WTC11 (cell line): Measurements from ENCODE around the gene STXBP6. TPM values are rescaled to one million over a fixed set of nuclear protein-coding genes. Genes with fewer than 3 reads are reported as not detected.

Experiments
- ATAC-seq: fragments of 200-7000 bp; cut with Tn5 transposase; 2 replicates; pipeline ENCODE4 v1.10.0; 2021; ENCODE audit warnings: mild to moderate bottlenecking, moderate library complexity
- CTCF ChIA-PET: fragments of 300-600 bp; sonication (Branson Sonifier 250); formaldehyde crosslinking; loops from one replicate; lab custom pipeline; 2021; ENCODE audit warnings: antibody characterized with exemption; lab: Charles Lee
- POLR2A ChIA-PET: fragments of 350-600 bp; sonication (Branson Sonifier 250); formaldehyde crosslinking; loops from one replicate; lab custom pipeline; 2021; ENCODE audit warnings: antibody characterized with exemption; lab: Charles Lee
- DNase-seq: peaks from one replicate; pipeline ENCODE4 v3.0.0; 2021; ENCODE audit warnings: low spot score
- H3K27ac Mint-ChIP-seq: 2 replicates; pipeline ENCODE4 v1.8.0; 2021; ENCODE audit warnings: mixed read lengths
- H3K27me3 Mint-ChIP-seq: 2 replicates; pipeline ENCODE4 v1.8.0; 2021; ENCODE audit warnings: low read depth, mild to moderate bottlenecking, moderate library complexity, mixed read lengths
- H3K36me3 Mint-ChIP-seq: 2 replicates; pipeline ENCODE4 v1.8.0; 2021; ENCODE audit warnings: mixed read lengths
- H3K4me1 Mint-ChIP-seq: 2 replicates; pipeline ENCODE4 v1.8.0; 2022; ENCODE audit warnings: mixed read lengths
- H3K4me3 Mint-ChIP-seq: 2 replicates; pipeline ENCODE4 v1.8.0; 2021; ENCODE audit warnings: mild to moderate bottlenecking, moderate library complexity, mixed read lengths
- H3K9me3 Mint-ChIP-seq: 2 replicates; pipeline ENCODE4 v1.8.0; 2021; ENCODE audit warnings: mixed read lengths
- GTF2I ChIP-seq: fragments of 250-450 bp; sonication (Bioruptor Pico); conservative IDR thresholded peaks from 2 replicates; pipeline ENCODE4 v1.4.0; 2021; ENCODE audit warnings: mild to moderate bottlenecking
- NFE2L1 ChIP-seq: sonication (generic); formaldehyde crosslinking; IDR thresholded peaks from 2 replicates; pipeline ENCODE4 v1.8.1; 2023; ENCODE audit warnings: missing genetic modification reagents
- SP1 ChIP-seq: sonication (generic); formaldehyde crosslinking; conservative IDR thresholded peaks from 2 replicates; pipeline ENCODE4 v1.8.1; 2022; ENCODE audit warnings: missing genetic modification reagents
- TEAD4 ChIP-seq: sonication (generic); formaldehyde crosslinking; IDR thresholded peaks from 2 replicates; pipeline ENCODE4 v1.8.0; 2022; ENCODE audit warnings: mild to moderate bottlenecking, missing genetic modification reagents
- TP53 ChIP-seq: sonication (generic); formaldehyde crosslinking; IDR thresholded peaks from 2 replicates; pipeline ENCODE4 v1.8.1; 2023; ENCODE audit warnings: mild to moderate bottlenecking, missing genetic modification reagents
- ZNF121 ChIP-seq: sonication (generic); formaldehyde crosslinking; IDR thresholded peaks from 2 replicates; pipeline ENCODE4 v1.8.0; 2023; ENCODE audit warnings: missing genetic modification reagents
- ZNF138 ChIP-seq: sonication (generic); formaldehyde crosslinking; conservative IDR thresholded peaks from 2 replicates; pipeline ENCODE4 v1.8.1; 2022; ENCODE audit warnings: mild to moderate bottlenecking, moderate library complexity, missing genetic modification reagents
- ZNF232 ChIP-seq: sonication (generic); formaldehyde crosslinking; IDR thresholded peaks from 2 replicates; pipeline ENCODE4 v1.8.0; 2022; ENCODE audit warnings: mild to moderate bottlenecking, missing genetic modification reagents
- total RNA-seq: library from RNA; stranded (reverse); gene quantifications from 3 replicates; pipeline ENCODE4 v1.2.3, GENCODE V29; 2021
- TF ChIP-seq, protein P1 (sequence below): fragments of 250-450 bp; sonication (Bioruptor Pico); IDR thresholded peaks from 2 replicates; pipeline ENCODE4 v1.9.0; 2021; ENCODE audit warnings: mild to moderate bottlenecking
- TF ChIP-seq, protein P2 (sequence below): sonication (generic); formaldehyde crosslinking; IDR thresholded peaks from 2 replicates; pipeline ENCODE4 v1.8.1; 2023; ENCODE audit warnings: mild to moderate bottlenecking, moderate library complexity, missing genetic modification reagents
- TF ChIP-seq, protein P3 (sequence below): sonication (generic); formaldehyde crosslinking; IDR thresholded peaks from 2 replicates; pipeline ENCODE4 v1.8.1; 2023; ENCODE audit warnings: mild to moderate bottlenecking, missing genetic modification reagents, moderate library complexity
- TF ChIP-seq, protein P4 (sequence below): sonication (generic); formaldehyde crosslinking; IDR thresholded peaks from 2 replicates; pipeline ENCODE4 v1.8.1; 2023; ENCODE audit warnings: mild to moderate bottlenecking, missing genetic modification reagents
- TF ChIP-seq, protein P5 (sequence below): sonication (generic); formaldehyde crosslinking; IDR thresholded peaks from 2 replicates; pipeline ENCODE4 v1.8.1; 2023; ENCODE audit warnings: mild to moderate bottlenecking, missing genetic modification reagents, borderline replicate concordance
- TF ChIP-seq, protein P6 (sequence below): sonication (generic); formaldehyde crosslinking; IDR thresholded peaks from 2 replicates; pipeline ENCODE4 v1.8.1; 2022; ENCODE audit warnings: missing genetic modification reagents, borderline replicate concordance
- TF ChIP-seq, protein P7 (sequence below): sonication (generic); formaldehyde crosslinking; IDR thresholded peaks from 2 replicates; pipeline ENCODE4 v1.8.0; 2022; ENCODE audit warnings: mild to moderate bottlenecking, missing genetic modification reagents
- TF ChIP-seq, protein P8 (sequence below): sonication (generic); formaldehyde crosslinking; conservative IDR thresholded peaks from 2 replicates; pipeline ENCODE4 v1.8.1; 2023; ENCODE audit warnings: mild to moderate bottlenecking, low read depth, missing genetic modification reagents, moderate library complexity
- TF ChIP-seq, protein P9 (sequence below): fragments of 200-600 bp; IDR thresholded peaks from 2 replicates; pipeline ENCODE4 v1.8.0; 2022; ENCODE audit warnings: antibody characterized with exemption

Gene STXBP6
- total RNA-seq, 1 experiment from 2014 or later = 4.2 TPM

DNA sequence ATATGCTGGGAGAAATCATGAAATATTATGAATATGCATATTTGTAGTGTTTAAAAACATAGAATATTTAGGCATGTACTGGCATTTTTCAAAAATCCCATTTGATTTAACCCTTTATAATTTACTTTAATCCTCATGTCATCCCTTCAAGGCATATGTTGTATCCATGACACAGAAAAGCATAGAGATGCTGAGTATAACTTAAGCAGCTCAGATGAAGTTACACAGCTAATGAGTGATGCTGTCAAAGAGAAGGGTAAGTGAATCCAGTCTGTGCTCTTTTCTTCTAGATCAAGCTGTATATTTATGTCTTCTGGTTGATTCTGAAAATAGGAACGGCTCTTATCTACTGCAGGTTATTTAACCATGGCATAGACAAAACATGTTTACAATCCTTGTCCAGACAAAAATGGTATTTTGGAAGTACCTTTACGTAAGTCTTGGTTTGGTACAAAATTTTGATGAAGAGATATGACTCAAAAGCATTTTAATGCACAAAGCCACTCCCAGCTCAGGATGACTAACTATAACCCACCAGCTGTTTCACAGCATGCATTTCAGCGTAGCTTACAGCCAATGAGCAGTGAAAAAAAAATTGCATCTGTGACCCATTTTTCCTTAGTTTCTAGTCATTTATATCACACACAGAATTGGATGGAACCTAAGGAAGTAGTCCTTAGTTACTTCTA, 201.7 kb downstream of the STXBP6 start (continued):
- TF ChIP-seq, protein P1, sequence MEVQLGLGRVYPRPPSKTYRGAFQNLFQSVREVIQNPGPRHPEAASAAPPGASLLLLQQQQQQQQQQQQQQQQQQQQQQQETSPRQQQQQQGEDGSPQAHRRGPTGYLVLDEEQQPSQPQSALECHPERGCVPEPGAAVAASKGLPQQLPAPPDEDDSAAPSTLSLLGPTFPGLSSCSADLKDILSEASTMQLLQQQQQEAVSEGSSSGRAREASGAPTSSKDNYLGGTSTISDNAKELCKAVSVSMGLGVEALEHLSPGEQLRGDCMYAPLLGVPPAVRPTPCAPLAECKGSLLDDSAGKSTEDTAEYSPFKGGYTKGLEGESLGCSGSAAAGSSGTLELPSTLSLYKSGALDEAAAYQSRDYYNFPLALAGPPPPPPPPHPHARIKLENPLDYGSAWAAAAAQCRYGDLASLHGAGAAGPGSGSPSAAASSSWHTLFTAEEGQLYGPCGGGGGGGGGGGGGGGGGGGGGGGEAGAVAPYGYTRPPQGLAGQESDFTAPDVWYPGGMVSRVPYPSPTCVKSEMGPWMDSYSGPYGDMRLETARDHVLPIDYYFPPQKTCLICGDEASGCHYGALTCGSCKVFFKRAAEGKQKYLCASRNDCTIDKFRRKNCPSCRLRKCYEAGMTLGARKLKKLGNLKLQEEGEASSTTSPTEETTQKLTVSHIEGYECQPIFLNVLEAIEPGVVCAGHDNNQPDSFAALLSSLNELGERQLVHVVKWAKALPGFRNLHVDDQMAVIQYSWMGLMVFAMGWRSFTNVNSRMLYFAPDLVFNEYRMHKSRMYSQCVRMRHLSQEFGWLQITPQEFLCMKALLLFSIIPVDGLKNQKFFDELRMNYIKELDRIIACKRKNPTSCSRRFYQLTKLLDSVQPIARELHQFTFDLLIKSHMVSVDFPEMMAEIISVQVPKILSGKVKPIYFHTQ (CRISPR knock-in tag) = no peak
- TF ChIP-seq, protein P2, sequence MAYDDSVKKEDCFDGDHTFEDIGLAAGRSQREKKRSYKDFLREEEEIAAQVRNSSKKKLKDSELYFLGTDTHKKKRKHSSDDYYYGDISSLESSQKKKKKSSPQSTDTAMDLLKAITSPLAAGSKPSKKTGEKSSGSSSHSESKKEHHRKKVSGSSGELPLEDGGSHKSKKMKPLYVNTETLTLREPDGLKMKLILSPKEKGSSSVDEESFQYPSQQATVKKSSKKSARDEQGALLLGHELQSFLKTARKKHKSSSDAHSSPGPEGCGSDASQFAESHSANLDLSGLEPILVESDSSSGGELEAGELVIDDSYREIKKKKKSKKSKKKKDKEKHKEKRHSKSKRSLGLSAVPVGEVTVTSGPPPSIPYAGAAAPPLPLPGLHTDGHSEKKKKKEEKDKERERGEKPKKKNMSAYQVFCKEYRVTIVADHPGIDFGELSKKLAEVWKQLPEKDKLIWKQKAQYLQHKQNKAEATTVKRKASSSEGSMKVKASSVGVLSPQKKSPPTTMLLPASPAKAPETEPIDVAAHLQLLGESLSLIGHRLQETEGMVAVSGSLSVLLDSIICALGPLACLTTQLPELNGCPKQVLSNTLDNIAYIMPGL = no peak
- no peak for TF ChIP-seq SP1 (CRISPR knock-in tag)
- TF ChIP-seq ZNF232 (CRISPR knock-in tag) = no peak
- TF ChIP-seq, protein P3, sequence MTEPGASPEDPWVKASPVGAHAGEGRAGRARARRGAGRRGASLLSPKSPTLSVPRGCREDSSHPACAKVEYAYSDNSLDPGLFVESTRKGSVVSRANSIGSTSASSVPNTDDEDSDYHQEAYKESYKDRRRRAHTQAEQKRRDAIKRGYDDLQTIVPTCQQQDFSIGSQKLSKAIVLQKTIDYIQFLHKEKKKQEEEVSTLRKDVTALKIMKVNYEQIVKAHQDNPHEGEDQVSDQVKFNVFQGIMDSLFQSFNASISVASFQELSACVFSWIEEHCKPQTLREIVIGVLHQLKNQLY (CRISPR knock-in tag) = no peak
- TF ChIP-seq ZNF121 (CRISPR knock-in tag) = no peak
- no peak for TF ChIP-seq ZNF138 (CRISPR knock-in tag)
- TF ChIP-seq, protein P4, sequence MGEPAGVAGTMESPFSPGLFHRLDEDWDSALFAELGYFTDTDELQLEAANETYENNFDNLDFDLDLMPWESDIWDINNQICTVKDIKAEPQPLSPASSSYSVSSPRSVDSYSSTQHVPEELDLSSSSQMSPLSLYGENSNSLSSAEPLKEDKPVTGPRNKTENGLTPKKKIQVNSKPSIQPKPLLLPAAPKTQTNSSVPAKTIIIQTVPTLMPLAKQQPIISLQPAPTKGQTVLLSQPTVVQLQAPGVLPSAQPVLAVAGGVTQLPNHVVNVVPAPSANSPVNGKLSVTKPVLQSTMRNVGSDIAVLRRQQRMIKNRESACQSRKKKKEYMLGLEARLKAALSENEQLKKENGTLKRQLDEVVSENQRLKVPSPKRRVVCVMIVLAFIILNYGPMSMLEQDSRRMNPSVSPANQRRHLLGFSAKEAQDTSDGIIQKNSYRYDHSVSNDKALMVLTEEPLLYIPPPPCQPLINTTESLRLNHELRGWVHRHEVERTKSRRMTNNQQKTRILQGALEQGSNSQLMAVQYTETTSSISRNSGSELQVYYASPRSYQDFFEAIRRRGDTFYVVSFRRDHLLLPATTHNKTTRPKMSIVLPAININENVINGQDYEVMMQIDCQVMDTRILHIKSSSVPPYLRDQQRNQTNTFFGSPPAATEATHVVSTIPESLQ (CRISPR knock-in tag) = no peak
- no peak for TF ChIP-seq NFE2L1 (CRISPR knock-in tag)

DNA sequence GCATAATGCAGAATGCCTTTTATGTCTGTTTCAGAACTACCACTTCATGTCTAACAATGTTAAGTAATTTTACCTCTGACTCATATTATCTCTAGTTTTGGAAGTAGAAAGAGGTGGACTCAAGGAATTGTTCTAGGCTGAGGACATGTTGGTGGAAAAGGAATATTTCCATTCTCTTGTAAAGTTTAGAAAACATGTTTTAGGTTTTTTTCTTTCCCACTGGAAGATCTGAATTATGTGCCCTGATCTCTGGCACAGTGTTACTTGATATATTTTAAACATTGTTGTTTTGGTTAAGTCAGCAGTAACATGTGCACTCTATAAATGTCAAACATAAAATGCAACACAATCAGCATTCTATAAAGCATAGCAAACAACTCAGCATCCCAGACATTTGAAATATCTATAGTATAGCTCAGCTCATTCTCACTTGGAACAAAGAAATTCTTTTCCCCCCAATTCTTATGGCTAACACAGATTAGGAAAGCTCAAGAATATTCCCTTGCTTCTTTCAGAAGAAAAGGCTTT, 202.3 kb downstream of the STXBP6 start:
- no peak overlapping the region for H3K27ac Mint-ChIP-seq
- ChIA-PET CTCF (interaction anchor here (0.7 kb wide), 1 partner anchor 41 kb away, joined by 5 read pairs; no protein-coding TSS in a partner anchor), POLR2A (no interaction called here)
- H3K4me1 Mint-ChIP-seq = peaks cover 24% of the 10 kb centered on the region
- no peaks in the 10 kb centered on the region for H3K27me3 Mint-ChIP-seq
- DNase-seq (no peak), ATAC-seq (no peak)
- H3K9me3 Mint-ChIP-seq = no peaks in the 10 kb centered on the region
- no peak overlapping the region for H3K4me3 Mint-ChIP-seq
- no peaks in the 10 kb centered on the region for H3K36me3 Mint-ChIP-seq
- TF ChIP-seq, protein P5, sequence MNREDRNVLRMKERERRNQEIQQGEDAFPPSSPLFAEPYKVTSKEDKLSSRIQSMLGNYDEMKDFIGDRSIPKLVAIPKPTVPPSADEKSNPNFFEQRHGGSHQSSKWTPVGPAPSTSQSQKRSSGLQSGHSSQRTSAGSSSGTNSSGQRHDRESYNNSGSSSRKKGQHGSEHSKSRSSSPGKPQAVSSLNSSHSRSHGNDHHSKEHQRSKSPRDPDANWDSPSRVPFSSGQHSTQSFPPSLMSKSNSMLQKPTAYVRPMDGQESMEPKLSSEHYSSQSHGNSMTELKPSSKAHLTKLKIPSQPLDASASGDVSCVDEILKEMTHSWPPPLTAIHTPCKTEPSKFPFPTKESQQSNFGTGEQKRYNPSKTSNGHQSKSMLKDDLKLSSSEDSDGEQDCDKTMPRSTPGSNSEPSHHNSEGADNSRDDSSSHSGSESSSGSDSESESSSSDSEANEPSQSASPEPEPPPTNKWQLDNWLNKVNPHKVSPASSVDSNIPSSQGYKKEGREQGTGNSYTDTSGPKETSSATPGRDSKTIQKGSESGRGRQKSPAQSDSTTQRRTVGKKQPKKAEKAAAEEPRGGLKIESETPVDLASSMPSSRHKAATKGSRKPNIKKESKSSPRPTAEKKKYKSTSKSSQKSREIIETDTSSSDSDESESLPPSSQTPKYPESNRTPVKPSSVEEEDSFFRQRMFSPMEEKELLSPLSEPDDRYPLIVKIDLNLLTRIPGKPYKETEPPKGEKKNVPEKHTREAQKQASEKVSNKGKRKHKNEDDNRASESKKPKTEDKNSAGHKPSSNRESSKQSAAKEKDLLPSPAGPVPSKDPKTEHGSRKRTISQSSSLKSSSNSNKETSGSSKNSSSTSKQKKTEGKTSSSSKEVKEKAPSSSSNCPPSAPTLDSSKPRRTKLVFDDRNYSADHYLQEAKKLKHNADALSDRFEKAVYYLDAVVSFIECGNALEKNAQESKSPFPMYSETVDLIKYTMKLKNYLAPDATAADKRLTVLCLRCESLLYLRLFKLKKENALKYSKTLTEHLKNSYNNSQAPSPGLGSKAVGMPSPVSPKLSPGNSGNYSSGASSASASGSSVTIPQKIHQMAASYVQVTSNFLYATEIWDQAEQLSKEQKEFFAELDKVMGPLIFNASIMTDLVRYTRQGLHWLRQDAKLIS (CRISPR knock-in tag) = no peak
- TF ChIP-seq, protein P6, sequence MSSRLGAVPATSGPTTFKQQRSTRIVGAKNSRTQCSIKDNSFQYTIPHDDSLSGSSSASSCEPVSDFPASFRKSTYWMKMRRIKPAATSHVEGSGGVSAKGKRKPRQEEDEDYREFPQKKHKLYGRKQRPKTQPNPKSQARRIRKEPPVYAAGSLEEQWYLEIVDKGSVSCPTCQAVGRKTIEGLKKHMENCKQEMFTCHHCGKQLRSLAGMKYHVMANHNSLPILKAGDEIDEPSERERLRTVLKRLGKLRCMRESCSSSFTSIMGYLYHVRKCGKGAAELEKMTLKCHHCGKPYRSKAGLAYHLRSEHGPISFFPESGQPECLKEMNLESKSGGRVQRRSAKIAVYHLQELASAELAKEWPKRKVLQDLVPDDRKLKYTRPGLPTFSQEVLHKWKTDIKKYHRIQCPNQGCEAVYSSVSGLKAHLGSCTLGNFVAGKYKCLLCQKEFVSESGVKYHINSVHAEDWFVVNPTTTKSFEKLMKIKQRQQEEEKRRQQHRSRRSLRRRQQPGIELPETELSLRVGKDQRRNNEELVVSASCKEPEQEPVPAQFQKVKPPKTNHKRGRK (CRISPR knock-in tag) = no peak
- TF ChIP-seq, protein P7, sequence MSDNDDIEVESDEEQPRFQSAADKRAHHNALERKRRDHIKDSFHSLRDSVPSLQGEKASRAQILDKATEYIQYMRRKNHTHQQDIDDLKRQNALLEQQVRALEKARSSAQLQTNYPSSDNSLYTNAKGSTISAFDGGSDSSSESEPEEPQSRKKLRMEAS (CRISPR knock-in tag) = no peak
- TF ChIP-seq TEAD4 (CRISPR knock-in tag) (no peak), TP53 (no peak), GTF2I (CRISPR knock-in tag) (no peak)
- TF ChIP-seq, protein P8, sequence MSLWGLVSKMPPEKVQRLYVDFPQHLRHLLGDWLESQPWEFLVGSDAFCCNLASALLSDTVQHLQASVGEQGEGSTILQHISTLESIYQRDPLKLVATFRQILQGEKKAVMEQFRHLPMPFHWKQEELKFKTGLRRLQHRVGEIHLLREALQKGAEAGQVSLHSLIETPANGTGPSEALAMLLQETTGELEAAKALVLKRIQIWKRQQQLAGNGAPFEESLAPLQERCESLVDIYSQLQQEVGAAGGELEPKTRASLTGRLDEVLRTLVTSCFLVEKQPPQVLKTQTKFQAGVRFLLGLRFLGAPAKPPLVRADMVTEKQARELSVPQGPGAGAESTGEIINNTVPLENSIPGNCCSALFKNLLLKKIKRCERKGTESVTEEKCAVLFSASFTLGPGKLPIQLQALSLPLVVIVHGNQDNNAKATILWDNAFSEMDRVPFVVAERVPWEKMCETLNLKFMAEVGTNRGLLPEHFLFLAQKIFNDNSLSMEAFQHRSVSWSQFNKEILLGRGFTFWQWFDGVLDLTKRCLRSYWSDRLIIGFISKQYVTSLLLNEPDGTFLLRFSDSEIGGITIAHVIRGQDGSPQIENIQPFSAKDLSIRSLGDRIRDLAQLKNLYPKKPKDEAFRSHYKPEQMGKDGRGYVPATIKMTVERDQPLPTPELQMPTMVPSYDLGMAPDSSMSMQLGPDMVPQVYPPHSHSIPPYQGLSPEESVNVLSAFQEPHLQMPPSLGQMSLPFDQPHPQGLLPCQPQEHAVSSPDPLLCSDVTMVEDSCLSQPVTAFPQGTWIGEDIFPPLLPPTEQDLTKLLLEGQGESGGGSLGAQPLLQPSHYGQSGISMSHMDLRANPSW (CRISPR knock-in tag) = no peak
- TF ChIP-seq, protein P9, sequence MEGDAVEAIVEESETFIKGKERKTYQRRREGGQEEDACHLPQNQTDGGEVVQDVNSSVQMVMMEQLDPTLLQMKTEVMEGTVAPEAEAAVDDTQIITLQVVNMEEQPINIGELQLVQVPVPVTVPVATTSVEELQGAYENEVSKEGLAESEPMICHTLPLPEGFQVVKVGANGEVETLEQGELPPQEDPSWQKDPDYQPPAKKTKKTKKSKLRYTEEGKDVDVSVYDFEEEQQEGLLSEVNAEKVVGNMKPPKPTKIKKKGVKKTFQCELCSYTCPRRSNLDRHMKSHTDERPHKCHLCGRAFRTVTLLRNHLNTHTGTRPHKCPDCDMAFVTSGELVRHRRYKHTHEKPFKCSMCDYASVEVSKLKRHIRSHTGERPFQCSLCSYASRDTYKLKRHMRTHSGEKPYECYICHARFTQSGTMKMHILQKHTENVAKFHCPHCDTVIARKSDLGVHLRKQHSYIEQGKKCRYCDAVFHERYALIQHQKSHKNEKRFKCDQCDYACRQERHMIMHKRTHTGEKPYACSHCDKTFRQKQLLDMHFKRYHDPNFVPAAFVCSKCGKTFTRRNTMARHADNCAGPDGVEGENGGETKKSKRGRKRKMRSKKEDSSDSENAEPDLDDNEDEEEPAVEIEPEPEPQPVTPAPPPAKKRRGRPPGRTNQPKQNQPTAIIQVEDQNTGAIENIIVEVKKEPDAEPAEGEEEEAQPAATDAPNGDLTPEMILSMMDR = no peak
